ENCODE data around the gene PCDHGA5. TPM values are rescaled to one million over a fixed set of nuclear protein-coding genes. Genes with fewer than 3 reads are reported as not detected.
"Not testable (repeated sequence)": the region's sequence is repeated elsewhere in the genome, so short reads cannot be mapped to it uniquely, and the experiment has no call there.

The PCDHGA5 gene
- total RNA-seq, 2 donors from 2014 or later: 4.0 to 5.0 TPM

DNA sequence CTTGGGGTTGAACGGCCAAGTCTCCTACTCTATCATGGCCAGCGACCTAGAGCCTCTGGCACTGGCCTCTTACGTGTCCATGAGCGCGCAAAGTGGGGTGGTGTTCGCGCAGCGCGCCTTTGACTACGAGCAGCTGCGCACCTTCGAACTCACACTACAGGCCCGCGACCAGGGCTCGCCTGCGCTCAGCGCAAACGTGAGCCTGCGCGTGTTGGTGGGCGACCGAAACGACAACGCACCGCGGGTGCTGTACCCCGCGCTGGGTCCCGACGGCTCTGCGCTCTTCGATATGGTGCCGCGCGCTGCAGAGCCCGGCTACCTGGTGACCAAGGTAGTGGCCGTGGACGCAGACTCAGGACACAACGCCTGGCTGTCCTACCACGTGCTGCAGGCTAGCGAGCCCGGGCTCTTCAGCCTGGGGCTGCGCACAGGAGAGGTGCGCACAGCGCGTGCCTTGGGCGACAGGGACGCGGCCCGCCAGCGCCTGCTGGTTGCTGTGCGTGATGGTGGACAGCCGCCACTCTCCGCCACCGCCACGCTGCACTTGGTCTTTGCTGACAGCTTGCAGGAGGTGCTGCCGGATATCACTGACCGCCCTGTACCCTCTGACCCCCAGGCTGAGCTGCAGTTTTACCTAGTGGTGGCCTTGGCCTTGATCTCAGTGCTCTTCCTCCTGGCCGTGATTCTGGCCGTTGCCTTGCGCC, 35.7 kb downstream of the PCDHGA5 start:
- Histone ChIP-seq H3K27ac (no peak overlapping the region), H3K4me1 (peaks cover 0 to 11% of the 10 kb centered on the region in 2 donors), H3K36me3 (peaks cover 2% of the 10 kb centered on the region), H3K4me3 (no peak overlapping the region), H3K9me3 (peaks cover 31 to 84% of the 10 kb centered on the region in 2 donors), H3K27me3 (no peaks in the 10 kb centered on the region)
- TF ChIP-seq, protein P1, sequence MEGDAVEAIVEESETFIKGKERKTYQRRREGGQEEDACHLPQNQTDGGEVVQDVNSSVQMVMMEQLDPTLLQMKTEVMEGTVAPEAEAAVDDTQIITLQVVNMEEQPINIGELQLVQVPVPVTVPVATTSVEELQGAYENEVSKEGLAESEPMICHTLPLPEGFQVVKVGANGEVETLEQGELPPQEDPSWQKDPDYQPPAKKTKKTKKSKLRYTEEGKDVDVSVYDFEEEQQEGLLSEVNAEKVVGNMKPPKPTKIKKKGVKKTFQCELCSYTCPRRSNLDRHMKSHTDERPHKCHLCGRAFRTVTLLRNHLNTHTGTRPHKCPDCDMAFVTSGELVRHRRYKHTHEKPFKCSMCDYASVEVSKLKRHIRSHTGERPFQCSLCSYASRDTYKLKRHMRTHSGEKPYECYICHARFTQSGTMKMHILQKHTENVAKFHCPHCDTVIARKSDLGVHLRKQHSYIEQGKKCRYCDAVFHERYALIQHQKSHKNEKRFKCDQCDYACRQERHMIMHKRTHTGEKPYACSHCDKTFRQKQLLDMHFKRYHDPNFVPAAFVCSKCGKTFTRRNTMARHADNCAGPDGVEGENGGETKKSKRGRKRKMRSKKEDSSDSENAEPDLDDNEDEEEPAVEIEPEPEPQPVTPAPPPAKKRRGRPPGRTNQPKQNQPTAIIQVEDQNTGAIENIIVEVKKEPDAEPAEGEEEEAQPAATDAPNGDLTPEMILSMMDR (IDR thresholded peaks at IDR 0.05): no peak
- DNase-seq (ENCODE audit: low spot score): no peak

DNA sequence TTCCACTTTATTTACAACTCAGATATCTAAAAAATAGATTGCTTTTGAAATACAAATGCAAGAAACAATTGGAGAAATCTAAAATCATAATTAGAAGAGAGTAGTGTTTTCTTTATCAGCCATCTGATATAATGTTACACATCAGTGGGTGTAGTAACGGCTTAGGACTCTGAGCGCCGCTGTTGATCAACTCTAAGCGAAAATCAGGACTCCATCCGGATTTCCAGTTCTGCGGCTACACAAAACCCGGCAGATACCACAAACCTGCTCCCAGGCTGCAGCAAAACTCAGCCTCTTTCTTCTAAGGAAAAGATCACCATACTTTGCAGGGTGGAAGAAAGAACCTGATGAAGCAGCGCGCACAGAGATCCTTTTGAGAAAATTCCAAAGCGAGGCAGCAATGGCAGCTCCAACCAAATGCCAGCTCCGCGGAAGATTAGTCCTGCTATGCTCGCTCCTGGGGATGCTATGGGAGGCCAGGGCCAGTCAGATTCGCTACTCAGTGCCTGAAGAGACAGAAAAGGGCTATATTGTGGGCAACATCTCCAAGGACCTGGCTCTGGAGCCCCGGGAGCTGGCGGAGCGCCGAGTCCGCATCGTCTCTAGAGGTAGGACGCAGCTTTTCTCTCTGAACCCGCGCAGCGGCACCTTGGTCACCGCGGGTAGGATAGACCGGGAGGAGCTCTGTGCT, 38.7 kb downstream of the PCDHGA5 start, which contains the start of gene PCDHGA9:
Gene PCDHGA9 (plus strand): TSS at position 226 of the 691 bp plus-strand sequence. CDS start 175 bp downstream, at position 401.
- no peaks in the 10 kb centered on the region for H3K27me3 ChIP-seq
- peaks cover 8% of the 10 kb centered on the region for H3K36me3 ChIP-seq
- peaks cover 34 to 92% of the 10 kb centered on the region in 2 donors for H3K9me3 ChIP-seq
- no peak for DNase-seq (ENCODE audit: low spot score)
- peak within 1 kb of the TSS in 1 of 2 donors; percentile 13 for H3K4me3 ChIP-seq
- TF ChIP-seq, protein P1 (IDR thresholded peaks at IDR 0.05): peak; percentile 7 to 40
- no peak within 1 kb of the TSS for H3K27ac ChIP-seq
- H3K4me1 ChIP-seq: peaks cover 0 to 11% of the 10 kb centered on the region in 2 donors

DNA sequence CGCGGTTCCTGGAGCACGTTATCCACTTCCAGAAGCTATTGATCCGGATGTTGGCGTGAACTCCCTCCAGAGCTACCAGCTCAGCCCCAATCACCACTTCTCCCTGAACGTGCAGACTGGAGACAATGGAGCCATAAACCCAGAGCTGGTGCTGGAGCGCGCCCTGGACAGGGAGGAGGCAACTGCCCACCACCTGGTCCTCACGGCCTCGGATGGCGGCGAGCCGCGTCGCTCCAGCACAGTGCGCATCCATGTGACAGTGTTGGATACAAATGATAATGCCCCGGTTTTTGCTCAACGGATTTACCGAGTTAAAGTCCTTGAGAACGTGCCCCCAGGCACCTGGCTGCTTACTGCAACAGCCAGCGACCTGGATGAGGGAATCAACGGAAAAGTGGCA, 39.4 kb downstream of the PCDHGA5 start:
- Histone ChIP-seq H3K4me3 (no peak overlapping the region), H3K9me3 (peaks cover 36 to 98% of the 10 kb centered on the region in 2 donors), H3K36me3 (peaks cover 8% of the 10 kb centered on the region), H3K27me3 (no peaks in the 10 kb centered on the region), H3K27ac (no peak overlapping the region), H3K4me1 (peaks cover 0 to 11% of the 10 kb centered on the region in 2 donors)
- no peak for DNase-seq (ENCODE audit: low spot score)
- TF ChIP-seq, protein P1 (IDR thresholded peaks at IDR 0.05): no peak

GRCh38 chr5:141407790-141408505, 44.0 kb downstream of the PCDHGA5 start, which contains the start of gene PCDHGB6:
Gene PCDHGB6 (plus strand): TSS chr5:141408021. CDS start chr5:141408203, 182 bp downstream.
- H3K36me3 ChIP-seq; H3K27me3 ChIP-seq; DNase-seq (ENCODE audit: low spot score); H3K4me1 ChIP-seq: not testable (repeated sequence)
- peak within 1 kb of the TSS in 1 of 2 donors; percentile 34 for H3K27ac ChIP-seq
- H3K4me3 ChIP-seq: peak within 1 kb of the TSS; percentile 30 to 41
- TF ChIP-seq, protein P1 (IDR thresholded peaks at IDR 0.05): peak; percentile 73 to 77
- H3K9me3 ChIP-seq: peaks cover 34 to 99% of the 10 kb centered on the region in 2 donors

GRCh38 chr5:141409598-141410306, 45.8 kb downstream of the PCDHGA5 start:
- peaks cover 30 to 97% of the 10 kb centered on the region in 2 donors for H3K9me3 ChIP-seq
- H3K4me3 ChIP-seq: no peak overlapping the region
- peaks cover 6% of the 10 kb centered on the region for H3K36me3 ChIP-seq
- DNase-seq (ENCODE audit: low spot score): no peak
- no peaks in the 10 kb centered on the region for H3K27me3 ChIP-seq
- no peak overlapping the region for H3K27ac ChIP-seq
- TF ChIP-seq, protein P1 (IDR thresholded peaks at IDR 0.05): no peak
- H3K4me1 ChIP-seq: peaks cover 0 to 7% of the 10 kb centered on the region in 2 donors

Data from right atrium auricular region (tissue), 2 donors.